Heart left ventricle (tissue), 16 donors: ENCODE measurements around the gene CABP2. TPM values are rescaled to one million over a fixed set of nuclear protein-coding genes. Genes with fewer than 3 reads are reported as not detected.

Experiments used
- ATAC-seq, 4 donors: fragments of 200-7000 bp; cut with Tn5 transposase; one replicate each; pipeline ENCODE4 v1.9.1; 2020 to 2022; ENCODE audit warnings: moderate library complexity in 4 of 4, mild to moderate bottlenecking in 3 of 4, moderate number of reproducible peaks in 1 of 4
- DNase-seq, 5 donors: peaks; one replicate each; pipeline ENCODE4 v3.0.0-alpha.2; 2020
- H3K27ac ChIP-seq, 12 donors: fragments of 200-600 bp; sonication (generic) in 4 of 12; one replicate each; pipeline versions ENCODE4 v1.5.0 to v1.8.0; 2016 to 2022; ENCODE audit warnings: mild to moderate bottlenecking in 2 of 12
- H3K27me3 ChIP-seq, 9 donors: fragments of 200-600 bp; sonication (generic) in 2 of 9; one replicate each; pipeline versions ENCODE4 v1.5.1 to v1.8.0; 2016 to 2022; ENCODE audit warnings: mild to moderate bottlenecking in 3 of 9
- H3K36me3 ChIP-seq, 9 donors: fragments of 200-600 bp; sonication (generic) in 2 of 9; one replicate each; pipeline versions ENCODE4 v1.5.0 to v1.8.0; 2018 to 2022; ENCODE audit warnings: mild to moderate bottlenecking in 2 of 9
- H3K4me1 ChIP-seq, 12 donors: fragments of 200-600 bp; sonication (generic) in 4 of 12; one replicate each; pipeline versions ENCODE4 v1.5.0 to v1.8.0; 2016 to 2022; ENCODE audit warnings: mild to moderate bottlenecking in 3 of 12
- H3K4me3 ChIP-seq, 12 donors: fragments of 200-600 bp; sonication (generic) in 4 of 12; one replicate each; pipeline versions ENCODE4 v1.5.0 to v1.8.0; 2017 to 2022; ENCODE audit warnings: mild to moderate bottlenecking in 9 of 12, moderate library complexity in 4 of 12
- H3K9me3 ChIP-seq, 12 donors: fragments of 200-600 bp; sonication (generic) in 4 of 12; one replicate each; pipeline versions ENCODE4 v1.5.0 to v1.8.0; 2016 to 2022; ENCODE audit warnings: mild to moderate bottlenecking in 1 of 12
- POLR2A ChIP-seq, 2 donors: fragments of 450-650 bp; IDR thresholded peaks; one replicate each; pipeline ENCODE4 v1.6.1; 2017; ENCODE audit warnings: antibody characterized with exemption in 2 of 2, mild to moderate bottlenecking in 2 of 2, moderate library complexity in 2 of 2
- WGBS, 4 donors: extraction: QIAGEN DNeasy Blood & Tissue Kit in 2 of 4; methylation state at CpG; one replicate each; pipeline versions ENCODE4 v1.1.5 to v1.1.7; 2013 to 2018; 5-methylcytosine and 5-hydroxymethylcytosine counted together
- intact Hi-C, 10 donors: fragments of 100-400 bp; cut with DNase I; formaldehyde crosslinking; loops; one replicate each; pipeline versions ENCODE4 v1.11.1 to v1.14.2; 2022
- polyA plus RNA-seq, 2 donors: library from polyadenylated mRNA; stranded (reverse); fragments of 200-250 nt; gene quantifications; one replicate each; pipeline ENCODE4 v1.2.3, GENCODE V29; 2013
- total RNA-seq, 9 donors: library from RNA; depleted of rRNA in 2 of 9; stranded (reverse); fragments of >200 nt in 2 of 9; fragmentation: NEBNext Ultra II Directional in 3 of 9; extraction: Animal tissue kit (Norgen Biotek cat#: 25700) in 3 of 9; gene quantifications; one replicate each; pipeline versions ENCODE4 v1.1.0 to v1.2.4, GENCODE V29; 2016 to 2023
- TF ChIP-seq, protein P1 (sequence below), 12 donors: fragments of 200-600 bp; sonication (generic) in 4 of 12; IDR thresholded peaks; one replicate each; pipeline versions ENCODE4 v1.5.0 to v1.8.0; 2018 to 2022; ENCODE audit warnings: antibody characterized with exemption in 12 of 12, mild to moderate bottlenecking in 5 of 12
- donor health status: ischemic (EF 13 %, LVEDD 7.1; RV severe dilation, severe dysfunction).
- donor health status: healthy with polysubstance abuse.
- donor health status: DM: no; HTN: yes; CAD: no.
- donor health status: DM: no; HTN: no; CAD: no.
- donor health status: ischemic (EF 25% LVEDD 6.9; RV normal size, moderate dysfunction).
- donor health status: ischemic (EF 25% LVEDD 5.7; RV mildly dilated, moderate dysfunction).
- donor health status: healthy.
- donor health status: DM: yes; HTN: yes; CAD: no.
- donor health status: ischemic (EF 35%, LVEDD 5.7; RV mildly dilated, moderate dysfunction).
- donor health status: nonischemic (EF 11% LVEDD 7.7; RV severe dilation, severe dysfunction).
- donor health status: DM: yes; HTN: yes; CAD: no.
- donor health status: PGD.
- donor health status: ischemic (EF 29% LVEDD 5.4; RV normal size, mild dysfunction).
- donor health status: nonischemic (EF 23%, LVEDD 6.1; RV moderate dilation, normal function).

The CABP2 gene
- total and polyA plus RNA-seq, 11 donors, result not detected

DNA sequence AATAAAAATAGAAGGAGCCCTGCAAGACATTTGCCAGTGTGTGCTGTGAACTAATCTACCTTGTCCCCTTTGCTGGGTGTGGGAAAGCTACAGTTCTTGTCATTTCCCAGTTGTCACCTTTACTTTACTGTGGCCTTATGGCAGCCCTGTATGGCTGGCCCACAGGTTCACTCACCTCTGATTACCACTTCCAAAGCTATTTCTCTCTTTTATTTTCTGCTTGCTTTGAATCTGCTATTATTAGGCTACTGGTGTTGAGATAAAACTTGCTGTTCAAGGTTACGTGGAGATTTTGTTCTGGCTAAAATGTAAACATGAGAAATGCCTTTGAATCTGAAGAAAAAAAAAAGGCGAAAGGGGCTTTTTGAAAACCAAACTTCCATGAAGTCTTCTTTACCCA lies 9.6 kb upstream of the CABP2 start:
- ATAC-seq (no peak), DNase-seq (no peak)
- Histone ChIP-seq H3K27me3 (no peaks in the 10 kb centered on the region), H3K9me3 (peaks cover 0 to 20% (median 8%) of the 10 kb centered on the region in 12 donors), H3K4me1 (peaks cover 0 to 5% (median 0%) of the 10 kb centered on the region in 12 donors), H3K4me3 (no peak overlapping the region), H3K36me3 (no peaks in the 10 kb centered on the region), H3K27ac (no peak overlapping the region)
- TF ChIP-seq, protein P1, sequence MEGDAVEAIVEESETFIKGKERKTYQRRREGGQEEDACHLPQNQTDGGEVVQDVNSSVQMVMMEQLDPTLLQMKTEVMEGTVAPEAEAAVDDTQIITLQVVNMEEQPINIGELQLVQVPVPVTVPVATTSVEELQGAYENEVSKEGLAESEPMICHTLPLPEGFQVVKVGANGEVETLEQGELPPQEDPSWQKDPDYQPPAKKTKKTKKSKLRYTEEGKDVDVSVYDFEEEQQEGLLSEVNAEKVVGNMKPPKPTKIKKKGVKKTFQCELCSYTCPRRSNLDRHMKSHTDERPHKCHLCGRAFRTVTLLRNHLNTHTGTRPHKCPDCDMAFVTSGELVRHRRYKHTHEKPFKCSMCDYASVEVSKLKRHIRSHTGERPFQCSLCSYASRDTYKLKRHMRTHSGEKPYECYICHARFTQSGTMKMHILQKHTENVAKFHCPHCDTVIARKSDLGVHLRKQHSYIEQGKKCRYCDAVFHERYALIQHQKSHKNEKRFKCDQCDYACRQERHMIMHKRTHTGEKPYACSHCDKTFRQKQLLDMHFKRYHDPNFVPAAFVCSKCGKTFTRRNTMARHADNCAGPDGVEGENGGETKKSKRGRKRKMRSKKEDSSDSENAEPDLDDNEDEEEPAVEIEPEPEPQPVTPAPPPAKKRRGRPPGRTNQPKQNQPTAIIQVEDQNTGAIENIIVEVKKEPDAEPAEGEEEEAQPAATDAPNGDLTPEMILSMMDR (IDR thresholded peaks at IDR 0.05), result no peak
- no peak for TF ChIP-seq POLR2A (IDR thresholded peaks at IDR 0.05)
- 64 to 74% (median 73%) methylated on average over 2 of the region's 2 CpGs for WGBS, 4 donors
- intact Hi-C loops, result no loop called here

DNA sequence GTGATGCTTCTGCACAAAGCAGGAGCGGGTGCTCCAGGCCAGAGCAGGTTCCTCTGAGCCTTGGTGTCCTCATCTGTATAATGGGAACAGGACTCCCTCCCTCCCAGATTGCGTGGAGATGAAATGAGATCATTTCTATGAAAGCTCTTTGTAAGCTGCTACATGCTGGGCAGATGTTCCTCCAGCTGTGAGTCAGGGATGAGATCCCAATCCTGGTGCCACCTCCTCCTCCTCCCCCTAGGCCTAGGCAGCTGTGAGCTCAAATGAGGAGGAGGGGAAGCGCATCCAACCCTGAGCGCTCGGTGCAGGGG lies 7.0 kb upstream of the CABP2 start:
- no peaks in the 10 kb centered on the region for H3K36me3 ChIP-seq
- intact Hi-C loops, result no loop called here
- peaks cover 0 to 20% (median 8%) of the 10 kb centered on the region in 12 donors for H3K9me3 ChIP-seq
- peaks cover 0 to 5% (median 0%) of the 10 kb centered on the region in 12 donors for H3K4me1 ChIP-seq
- H3K4me3 ChIP-seq, result no peak overlapping the region
- 75 to 87% (median 81%) methylated on average over 5 of the region's 5 CpGs for WGBS, 4 donors
- H3K27me3 ChIP-seq, result no peaks in the 10 kb centered on the region
- DNase-seq (no peak), ATAC-seq (no peak)
- TF ChIP-seq, protein P1 (IDR thresholded peaks at IDR 0.05), result no peak
- no peak for TF ChIP-seq POLR2A (IDR thresholded peaks at IDR 0.05)
- no peak overlapping the region for H3K27ac ChIP-seq

DNA sequence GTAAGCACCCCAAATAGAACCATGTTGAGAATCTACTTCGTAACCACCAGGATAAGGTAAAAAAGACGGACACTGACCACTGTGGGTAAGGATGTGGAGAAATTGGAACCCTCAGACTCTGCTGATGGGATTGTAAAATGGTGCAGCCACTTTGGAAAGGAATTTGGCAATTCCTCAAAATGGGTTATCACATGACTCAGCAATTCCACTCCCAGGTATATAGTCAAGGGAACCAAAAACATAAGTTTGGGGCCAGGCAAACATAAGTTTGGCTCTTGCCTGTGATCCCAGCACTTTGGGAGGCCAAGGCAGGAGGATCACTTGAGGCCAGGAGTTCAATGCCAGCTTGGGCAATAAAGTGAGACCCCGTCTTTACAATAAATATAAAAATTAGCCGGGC lies 5.1 kb upstream of the CABP2 start:
- no peak for DNase-seq
- H3K4me3 ChIP-seq, result no peak overlapping the region
- 86 to 91% (median 87%) methylated on average over 4 of the region's 4 CpGs for WGBS, 4 donors
- no peak overlapping the region for H3K27ac ChIP-seq
- H3K4me1 ChIP-seq, result peaks cover 0 to 5% (median 0%) of the 10 kb centered on the region in 12 donors
- H3K27me3 ChIP-seq, result no peaks in the 10 kb centered on the region
- no peaks in the 10 kb centered on the region for H3K36me3 ChIP-seq
- ATAC-seq, result no peak
- intact Hi-C loops, result no loop called here
- TF ChIP-seq, protein P1 (IDR thresholded peaks at IDR 0.05), result no peak
- no peak for TF ChIP-seq POLR2A (IDR thresholded peaks at IDR 0.05)
- peaks cover 0 to 4% (median 0%) of the 10 kb centered on the region in 12 donors for H3K9me3 ChIP-seq

DNA sequence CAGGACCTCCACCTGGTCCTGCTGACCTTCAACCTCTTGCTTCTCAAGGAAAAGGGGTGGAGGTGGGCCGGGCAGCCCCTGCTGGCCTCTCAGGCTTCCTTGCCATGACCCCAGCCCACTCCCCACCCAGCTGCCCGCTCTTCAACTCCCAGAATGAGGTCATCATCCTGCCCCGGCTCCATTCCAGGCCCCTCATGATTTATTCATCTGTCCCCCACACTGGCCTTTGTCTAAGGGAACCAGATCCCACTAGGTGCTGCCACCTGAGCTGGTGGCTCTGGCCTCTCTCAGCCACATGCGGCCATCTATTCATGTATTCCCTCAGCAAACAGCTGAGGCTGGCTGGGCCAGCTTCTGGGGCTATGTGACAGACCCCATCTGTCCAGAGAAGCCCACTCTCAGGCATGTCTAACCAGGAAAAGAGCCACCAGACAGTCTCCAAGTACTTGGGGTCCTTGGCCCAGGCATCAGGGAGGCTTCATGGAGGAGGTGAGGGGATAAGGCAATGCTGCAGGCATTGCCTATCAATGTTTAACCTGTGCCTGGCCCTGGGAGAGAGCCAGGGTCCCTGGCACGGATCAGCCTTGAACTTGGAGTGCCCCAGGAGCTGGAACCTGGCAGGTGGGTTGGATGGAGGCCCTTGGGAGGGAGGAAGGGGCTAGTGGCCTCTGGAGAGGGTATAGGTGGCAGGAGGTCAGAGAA lies 2.2 kb upstream of the CABP2 start:
- Histone ChIP-seq H3K27me3 (no peaks in the 10 kb centered on the region), H3K9me3 (no peaks in the 10 kb centered on the region), H3K27ac (no peak overlapping the region), H3K36me3 (no peaks in the 10 kb centered on the region), H3K4me3 (no peak overlapping the region), H3K4me1 (no peaks in the 10 kb centered on the region)
- intact Hi-C loops, result no loop called here
- TF ChIP-seq, protein P1 (IDR thresholded peaks at IDR 0.05), result no peak
- TF ChIP-seq POLR2A (IDR thresholded peaks at IDR 0.05), result no peak
- DNase-seq (no peak), ATAC-seq (no peak)
- WGBS, 4 donors, result 69 to 77% (median 76%) methylated on average over 5 of the region's 5 CpGs
